ENCODE data around the gene GP1BB. TPM values are rescaled to one million over a fixed set of nuclear protein-coding genes. Genes with fewer than 3 reads are reported as not detected.
A peak's percentile ranks its signal among the peaks of the same experiment; 100 is the strongest.

The GP1BB gene
- total RNA-seq, 1 experiment from 2014 or later, result 12.3 TPM

DNA sequence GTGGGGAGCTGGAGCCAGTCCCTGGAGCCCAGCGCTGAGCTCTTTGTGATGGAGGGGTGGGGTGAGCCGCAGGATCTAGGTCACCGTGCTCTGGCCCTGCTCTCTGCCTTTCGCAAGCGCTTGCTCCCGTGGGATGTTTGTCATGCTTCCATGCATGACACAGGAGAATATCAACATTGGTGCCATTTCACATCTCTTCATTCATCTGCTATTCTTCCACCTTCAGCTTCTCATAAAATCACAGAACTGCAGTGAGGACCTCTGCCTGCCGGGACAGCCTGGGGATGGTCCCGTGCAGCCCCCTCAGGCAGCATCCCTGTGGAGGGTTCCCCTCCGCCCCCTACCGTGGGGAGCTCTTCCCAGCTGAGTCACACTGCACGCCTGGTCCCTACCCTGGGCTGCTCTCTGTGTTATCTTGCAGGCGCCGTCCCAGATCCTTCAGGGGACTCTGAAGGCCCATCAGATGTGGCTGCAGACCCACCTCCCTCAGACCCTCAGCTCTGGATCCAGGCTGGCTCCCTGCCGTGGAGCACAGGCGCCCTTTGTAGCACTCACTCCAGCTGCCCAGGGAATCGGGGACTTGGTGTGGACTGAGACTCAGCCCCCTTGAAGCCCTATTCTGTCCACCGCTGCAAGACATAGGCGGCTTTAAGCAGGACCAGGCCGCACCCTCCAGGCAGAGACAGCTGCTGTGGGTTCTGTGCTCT, 14.1 kb upstream of the GP1BB start:
- DNase-seq (ENCODE audit: low read depth), result no peak
- in situ Hi-C loops (cut with HindIII; ENCODE audit: low pct_unique_long_range_greater_than_20kb, low sequenced_read_pairs), result no loop called here

DNA sequence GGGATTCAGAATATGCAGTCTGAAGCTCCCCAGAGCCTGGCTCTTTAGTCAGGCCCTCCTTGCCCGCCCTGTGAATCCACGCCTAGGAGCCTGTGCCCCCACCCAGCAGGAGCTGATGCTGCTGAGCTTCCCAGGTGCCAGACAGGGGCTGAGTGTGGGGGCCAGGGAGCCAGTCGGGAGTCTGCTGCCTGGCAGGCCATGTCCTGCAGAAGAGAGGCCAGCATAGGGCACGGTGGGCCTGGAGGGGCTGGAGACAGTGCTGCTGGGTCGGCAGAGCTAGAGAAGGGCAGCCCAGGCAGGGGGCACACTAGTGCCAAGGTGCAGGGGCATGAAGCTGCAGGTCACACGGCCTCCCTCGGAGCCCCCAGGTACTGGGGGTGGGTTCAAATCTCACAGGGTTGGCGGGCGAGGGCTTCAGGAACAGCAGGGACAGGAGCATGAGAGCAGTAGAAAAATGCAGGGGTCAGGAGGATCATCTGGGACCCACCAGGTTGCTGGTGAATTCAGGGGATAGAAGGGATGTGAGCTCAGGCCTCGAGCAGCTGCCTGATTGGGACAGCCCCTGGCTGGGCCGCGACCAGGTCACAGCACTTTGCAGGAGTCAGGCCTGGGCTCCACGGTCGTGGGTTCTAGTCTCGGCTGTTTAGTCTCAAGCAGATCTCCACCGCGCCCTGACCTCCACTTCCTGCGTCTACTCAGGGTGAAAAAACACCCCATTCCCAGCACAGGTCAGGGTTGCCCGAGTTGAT, 13.1 kb upstream of the GP1BB start:
- DNase-seq (ENCODE audit: low read depth), result no peak
- in situ Hi-C loops (cut with HindIII; ENCODE audit: low pct_unique_long_range_greater_than_20kb, low sequenced_read_pairs), result no loop called here

DNA sequence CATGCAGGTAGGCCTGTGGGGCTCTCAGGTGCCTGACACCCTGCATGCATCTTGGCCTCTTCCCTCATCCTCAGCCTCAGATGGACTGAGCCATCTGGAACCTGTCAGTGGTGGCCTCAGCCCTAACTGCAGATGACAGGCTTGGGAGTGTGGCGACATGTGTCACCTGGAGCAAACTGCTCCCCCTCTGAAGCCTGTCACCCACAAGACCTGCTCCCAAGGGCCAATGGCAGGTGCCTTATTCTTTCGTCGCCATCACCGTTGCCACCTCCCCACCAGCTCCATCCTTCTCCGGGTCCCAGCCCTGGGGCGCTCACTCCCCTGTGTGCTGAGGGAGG, 12.6 kb upstream of the GP1BB start:
- no peak for DNase-seq (ENCODE audit: low read depth)
- in situ Hi-C loops (cut with HindIII; ENCODE audit: low pct_unique_long_range_greater_than_20kb, low sequenced_read_pairs), result no loop called here

DNA sequence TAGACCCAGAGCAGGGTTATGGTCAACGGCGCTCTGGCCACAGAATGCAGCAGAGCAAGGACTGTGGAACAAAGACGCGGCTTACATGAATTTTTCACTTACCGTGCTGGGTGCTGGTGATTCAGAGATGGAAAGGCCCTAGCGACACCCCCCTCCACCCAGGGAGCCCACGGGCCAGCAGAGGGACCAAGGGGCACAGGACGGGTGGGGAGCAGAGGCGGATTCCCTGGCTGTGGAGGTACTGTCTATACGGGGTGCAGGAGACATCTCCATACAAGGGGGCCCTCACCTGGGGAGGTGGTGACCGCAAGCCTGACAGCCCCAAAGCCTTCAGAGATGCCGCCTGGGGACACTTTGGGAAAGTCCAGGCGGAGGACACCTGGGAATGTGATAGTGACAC, 10.1 kb upstream of the GP1BB start:
- no peak for DNase-seq (ENCODE audit: low read depth)
- in situ Hi-C loops (cut with HindIII; ENCODE audit: low pct_unique_long_range_greater_than_20kb, low sequenced_read_pairs), result no loop called here

DNA sequence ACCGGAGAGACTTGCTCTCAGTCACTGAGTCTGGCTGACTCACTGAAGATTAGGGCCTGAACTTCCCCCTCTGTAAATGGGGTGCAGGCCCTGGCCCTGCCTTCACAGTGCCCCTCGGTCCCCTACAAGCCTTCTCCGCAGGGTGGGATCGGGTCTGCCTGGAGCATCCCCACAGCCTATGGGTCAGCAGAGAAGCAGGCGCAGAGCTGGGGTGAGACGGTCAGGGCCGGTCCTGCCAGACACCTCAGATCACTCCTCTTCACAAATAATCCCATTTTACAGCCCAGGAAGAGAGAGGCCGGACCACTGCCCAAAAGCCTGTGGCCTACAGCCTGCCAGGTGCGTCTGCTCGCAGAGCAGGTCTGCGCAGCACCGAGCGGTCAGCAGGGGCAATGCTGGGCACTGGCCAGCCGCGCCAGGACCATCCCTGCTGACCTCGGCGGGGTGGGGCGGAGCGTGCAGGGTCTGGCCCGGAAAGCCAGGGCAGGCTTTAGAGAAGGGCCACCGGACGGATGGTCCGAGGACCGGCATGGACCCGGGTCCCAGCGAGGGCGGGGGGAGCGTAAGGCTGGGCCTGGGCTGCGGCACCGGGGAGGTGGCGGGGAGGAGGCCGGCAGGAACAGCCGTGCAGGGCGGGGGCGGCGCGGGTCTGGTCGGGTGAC, 9.6 kb upstream of the GP1BB start:
- DNase-seq (ENCODE audit: low read depth), result peak; percentile 39
- in situ Hi-C loops (cut with HindIII; ENCODE audit: low pct_unique_long_range_greater_than_20kb, low sequenced_read_pairs), result no loop called here

DNA sequence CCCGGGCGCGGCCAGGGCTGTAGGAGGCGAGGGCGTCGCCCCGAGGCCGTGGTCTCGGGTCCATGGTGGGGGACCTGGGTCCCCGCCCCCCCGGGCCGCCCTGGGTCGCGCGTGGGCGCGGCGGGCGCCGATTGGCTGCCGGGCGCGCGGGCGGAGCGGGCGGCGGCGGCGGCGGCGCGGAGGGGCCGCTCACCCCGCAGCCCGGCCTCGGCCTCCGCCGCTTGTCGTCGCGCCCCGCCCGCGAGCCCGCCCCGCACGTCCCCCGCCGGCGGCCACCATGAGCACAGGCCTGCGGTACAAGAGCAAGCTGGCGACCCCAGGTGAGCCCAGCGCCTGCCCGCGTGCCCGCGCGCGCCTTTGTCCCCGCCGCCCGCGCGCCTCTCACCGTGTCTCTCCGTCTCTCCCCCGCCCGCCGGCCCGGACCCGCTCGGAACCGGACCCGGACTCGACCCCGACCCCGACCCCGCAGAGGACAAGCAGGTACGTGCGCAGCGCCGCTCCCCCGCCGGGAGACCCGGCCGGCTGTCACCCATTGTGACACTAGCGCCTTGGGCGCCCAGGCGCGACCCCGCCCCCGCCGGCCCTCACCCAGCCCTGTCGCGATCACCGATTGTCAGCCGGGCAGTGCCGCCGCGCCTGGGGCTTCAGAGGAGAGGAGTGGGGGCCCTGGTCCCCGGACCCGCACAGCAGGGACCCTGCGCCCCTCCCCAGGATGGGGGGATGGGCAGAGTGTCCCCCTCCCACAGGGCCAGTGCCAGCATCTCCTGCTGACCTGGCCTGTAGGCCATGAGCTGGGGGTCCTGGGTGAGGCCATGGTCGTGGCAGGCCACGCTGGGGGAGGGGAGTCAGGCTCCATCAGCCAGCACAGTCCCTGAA, 8.8 kb upstream of the GP1BB start, which contains the start of gene SEPTIN5:
Gene SEPTIN5, plus strand, starts transcription at position 192 of the 876 bp plus-strand sequence. Its CDS starts 86 bp downstream, at position 278.
- no peak for DNase-seq (ENCODE audit: low read depth)
- in situ Hi-C loops (cut with HindIII; ENCODE audit: low pct_unique_long_range_greater_than_20kb, low sequenced_read_pairs), result no loop called here

DNA sequence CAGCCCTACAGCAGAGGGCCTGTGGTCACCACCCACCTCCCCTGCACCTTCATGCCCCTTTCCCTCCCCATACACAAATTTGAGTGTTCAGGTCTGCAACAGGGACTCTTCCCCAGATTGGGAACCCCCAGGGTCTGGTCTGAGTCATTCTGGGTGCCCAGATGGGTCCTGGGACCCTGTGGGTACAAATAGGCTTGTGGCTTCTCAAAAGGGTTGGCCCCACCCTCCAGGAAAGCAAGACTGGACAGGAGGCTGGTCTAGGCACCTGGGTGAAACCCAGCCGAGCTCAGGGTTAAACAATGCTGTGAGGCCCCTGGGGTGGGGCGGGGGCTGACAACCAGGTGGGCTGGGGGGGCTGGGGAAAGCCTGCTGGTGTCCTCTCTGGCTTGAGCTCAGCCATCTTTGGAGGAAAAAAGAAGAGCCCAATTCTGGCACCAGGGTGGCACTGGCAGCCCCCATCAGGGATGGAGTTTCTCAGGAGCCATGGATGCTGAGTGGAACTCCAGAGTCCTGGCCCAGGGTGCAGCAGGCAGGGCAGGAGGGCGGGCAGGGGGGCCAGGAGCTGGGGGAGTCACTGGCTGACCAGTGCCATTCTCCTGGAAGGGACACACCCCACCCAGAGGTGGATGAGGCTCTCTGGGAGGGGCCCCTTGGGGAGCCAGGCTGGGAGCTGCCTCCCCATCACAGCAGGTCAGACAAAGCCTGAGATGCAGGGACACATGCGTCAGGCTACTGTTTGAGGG, 8.0 kb upstream of the GP1BB start:
- DNase-seq (ENCODE audit: low read depth), result no peak
- in situ Hi-C loops (cut with HindIII; ENCODE audit: low pct_unique_long_range_greater_than_20kb, low sequenced_read_pairs), result no loop called here

DNA sequence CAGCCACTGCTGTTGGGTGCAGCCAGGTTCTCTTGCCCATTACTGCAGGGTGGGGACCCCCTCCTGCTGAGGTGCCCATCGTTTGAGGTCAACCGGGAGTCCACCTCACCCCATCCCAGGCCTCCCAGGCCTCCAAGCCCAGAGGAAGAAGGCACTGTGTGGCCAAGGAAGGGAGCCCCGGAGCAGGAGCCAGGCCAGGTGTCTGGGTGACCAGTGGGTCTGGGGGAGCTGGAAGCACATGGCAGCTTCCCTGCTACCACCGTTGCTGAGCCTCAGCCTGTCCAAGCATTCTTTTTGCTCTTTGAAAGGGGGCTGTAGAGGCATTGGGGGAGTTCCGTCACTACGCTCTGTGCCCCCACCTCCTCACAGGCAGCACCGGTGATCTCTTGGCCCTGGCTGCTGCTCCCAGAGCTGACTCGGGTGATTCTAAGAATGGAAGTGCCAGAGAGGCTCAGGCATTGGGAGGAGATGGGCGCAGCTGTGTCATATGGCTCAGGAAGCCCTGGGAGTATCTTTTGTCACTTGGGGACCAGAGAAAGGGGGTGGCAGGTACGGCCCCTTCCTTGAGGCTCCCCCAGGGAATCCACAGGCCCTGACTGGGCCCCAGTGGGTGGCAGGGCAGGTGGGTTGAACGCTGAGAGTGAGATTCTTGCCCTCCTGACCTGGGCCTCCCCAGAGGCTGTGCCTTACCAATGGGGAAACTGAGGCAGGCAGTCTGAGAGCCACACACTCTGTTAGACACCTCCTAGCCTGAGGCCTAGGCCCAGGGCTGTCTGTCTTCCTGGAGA, 7.1 kb upstream of the GP1BB start:
- in situ Hi-C loops (cut with HindIII; ENCODE audit: low pct_unique_long_range_greater_than_20kb, low sequenced_read_pairs), result no loop called here
- no peak for DNase-seq (ENCODE audit: low read depth)

DNA sequence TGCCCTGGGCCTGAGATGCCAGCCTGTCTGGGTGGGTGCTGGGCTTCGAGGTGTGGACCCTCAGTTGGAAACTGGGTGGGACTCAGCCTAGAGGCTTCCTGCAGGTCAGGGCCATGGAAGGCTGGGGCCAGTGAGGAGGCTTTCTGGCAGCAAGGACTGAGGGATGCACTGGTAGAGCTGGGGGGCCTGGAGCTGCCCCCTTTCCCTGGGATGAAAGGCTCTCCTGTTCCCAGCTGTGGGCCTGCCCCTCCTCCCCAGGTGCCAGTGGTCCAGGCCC, 6.6 kb upstream of the GP1BB start:
- in situ Hi-C loops (cut with HindIII; ENCODE audit: low pct_unique_long_range_greater_than_20kb, low sequenced_read_pairs), result no loop called here
- no peak for DNase-seq (ENCODE audit: low read depth)

DNA sequence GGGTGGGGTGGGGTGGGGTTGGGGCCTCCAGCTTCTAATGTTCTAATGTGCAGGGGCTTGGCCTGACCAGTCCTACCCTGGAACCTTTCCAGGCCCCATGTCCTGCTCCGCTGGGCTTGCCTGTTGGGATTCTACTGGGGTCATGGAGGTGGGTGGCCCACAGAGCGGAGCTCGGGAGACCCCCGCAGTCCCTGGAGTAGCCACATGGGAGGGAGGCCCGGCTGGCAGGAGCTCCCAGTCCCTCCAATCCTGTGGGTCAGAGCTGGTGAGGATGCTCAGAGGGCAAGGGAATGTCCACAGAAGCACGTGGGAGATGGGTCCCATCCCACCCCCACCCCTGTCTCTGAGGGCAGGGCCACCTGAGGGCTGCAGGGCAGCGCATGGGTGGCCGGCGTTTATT, 6.2 kb upstream of the GP1BB start:
- DNase-seq (ENCODE audit: low read depth), result no peak
- in situ Hi-C loops (cut with HindIII; ENCODE audit: low pct_unique_long_range_greater_than_20kb, low sequenced_read_pairs), result no loop called here

DNA sequence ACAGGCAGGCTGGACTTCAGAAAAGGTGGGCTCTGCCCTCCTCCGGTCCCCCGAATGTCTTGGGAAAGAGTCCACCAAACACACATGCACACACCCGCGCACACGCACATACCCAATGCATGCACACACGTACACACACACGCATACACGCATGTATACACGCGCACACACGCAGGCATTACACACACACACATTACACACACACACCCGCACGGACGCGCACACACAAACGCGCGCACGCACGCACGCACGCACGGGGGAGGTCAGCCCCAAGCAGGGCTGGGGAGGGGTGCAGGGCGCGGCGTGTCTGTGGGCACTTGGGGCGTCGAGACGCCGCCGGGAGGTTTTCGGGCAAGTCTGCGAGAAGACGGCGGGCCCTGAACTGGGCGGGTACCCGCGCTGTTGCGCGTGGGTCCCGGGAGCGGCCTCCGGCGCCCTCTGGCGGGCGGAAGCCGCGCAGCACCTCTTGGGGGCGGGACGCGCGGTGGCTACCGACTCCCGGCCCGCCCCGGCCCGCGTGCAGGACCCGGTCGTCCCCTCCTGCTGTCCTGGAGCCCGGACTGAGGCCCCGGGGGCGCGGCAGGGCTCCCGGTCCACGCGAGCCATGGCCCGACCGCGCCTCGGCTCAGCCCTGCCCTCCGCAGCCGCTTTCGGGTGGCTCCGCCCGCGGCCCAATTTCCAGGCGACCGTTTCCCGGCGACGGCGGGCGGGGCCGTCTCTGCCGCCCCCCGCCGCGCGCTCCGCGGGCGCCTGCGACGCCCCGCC, 5.5 kb upstream of the GP1BB start:
- DNase-seq (ENCODE audit: low read depth), result peak; percentile 78
- in situ Hi-C loops (cut with HindIII; ENCODE audit: low pct_unique_long_range_greater_than_20kb, low sequenced_read_pairs), result no loop called here

DNA sequence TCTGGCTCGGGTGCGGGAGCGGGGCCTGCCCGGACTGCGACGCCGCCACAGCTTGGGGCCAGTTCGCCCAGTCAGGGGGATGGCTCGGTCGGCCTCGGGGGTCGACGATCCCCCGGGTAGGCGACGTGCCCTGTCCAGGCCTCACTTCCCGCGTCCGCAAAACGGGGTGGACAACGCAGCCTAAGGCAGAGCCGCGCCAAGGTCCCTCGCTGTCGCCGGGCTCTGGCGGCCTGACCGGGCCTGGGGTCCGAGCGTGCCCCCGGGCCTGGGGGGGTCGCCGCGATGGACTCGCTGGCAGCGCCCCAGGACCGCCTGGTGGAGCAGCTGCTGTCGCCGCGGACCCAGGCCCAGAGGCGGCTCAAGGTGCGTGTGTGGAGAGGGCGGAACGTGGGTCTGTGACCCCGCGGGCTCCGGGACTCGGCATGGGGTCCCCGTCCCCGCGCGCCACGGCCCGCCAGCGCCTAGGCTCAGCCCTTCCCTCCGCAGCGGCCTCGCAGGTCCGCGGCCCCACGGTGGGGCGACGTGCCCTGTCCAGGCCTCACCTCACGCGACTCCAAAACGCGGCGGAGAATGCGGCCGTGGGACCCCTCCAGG, 4.8 kb upstream of the GP1BB start:
- in situ Hi-C loops (cut with HindIII; ENCODE audit: low pct_unique_long_range_greater_than_20kb, low sequenced_read_pairs), result no loop called here
- DNase-seq (ENCODE audit: low read depth), result no peak

DNA sequence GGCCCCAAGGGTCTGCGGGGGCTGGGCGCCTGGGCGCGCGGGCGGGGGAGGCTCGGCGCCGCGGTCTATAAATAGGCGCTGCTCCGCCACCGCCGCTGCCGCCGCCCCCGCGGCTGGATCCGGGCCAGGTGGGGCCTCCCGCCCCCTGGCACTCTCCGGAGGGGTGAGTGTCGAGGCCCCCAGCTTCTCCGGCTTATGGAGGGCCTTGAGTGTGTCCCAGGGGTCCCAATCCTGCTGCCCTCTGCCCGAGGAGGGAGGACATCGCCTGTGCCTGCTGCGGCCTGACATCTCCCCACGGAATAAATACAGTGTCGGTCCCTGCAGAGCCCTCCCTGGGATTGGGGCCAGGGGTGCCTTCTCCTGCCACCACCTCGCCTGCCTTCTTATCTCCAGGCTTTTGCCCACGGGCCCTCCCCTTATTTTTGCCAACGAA, 4.3 kb upstream of the GP1BB start:
- no peak for DNase-seq (ENCODE audit: low read depth)
- in situ Hi-C loops (cut with HindIII; ENCODE audit: low pct_unique_long_range_greater_than_20kb, low sequenced_read_pairs), result no loop called here

DNA sequence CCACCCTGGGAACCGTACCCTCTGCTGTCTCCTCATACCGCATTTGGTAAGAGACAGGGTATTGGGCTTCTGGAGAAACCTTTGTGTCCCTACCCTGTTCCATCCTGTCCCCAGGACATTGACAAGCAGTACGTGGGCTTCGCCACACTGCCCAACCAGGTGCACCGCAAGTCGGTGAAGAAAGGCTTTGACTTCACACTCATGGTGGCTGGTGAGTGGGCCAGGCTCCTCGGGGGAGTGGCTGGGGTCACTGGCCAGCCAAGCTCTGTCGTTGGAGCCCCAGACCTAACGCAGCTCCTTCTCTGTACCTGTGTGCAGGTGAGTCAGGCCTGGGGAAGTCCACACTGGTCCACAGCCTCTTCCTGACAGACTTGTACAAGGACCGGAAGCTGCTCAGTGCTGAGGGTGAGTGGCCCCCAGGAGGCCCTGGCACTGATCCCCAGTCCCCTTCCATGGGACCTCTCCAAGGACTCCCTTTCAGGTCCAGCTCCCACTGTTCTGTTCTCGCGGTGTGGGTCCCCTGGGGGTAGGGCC, 3.8 kb upstream of the GP1BB start:
- DNase-seq (ENCODE audit: low read depth), result no peak
- in situ Hi-C loops (cut with HindIII; ENCODE audit: low pct_unique_long_range_greater_than_20kb, low sequenced_read_pairs), result no loop called here

DNA sequence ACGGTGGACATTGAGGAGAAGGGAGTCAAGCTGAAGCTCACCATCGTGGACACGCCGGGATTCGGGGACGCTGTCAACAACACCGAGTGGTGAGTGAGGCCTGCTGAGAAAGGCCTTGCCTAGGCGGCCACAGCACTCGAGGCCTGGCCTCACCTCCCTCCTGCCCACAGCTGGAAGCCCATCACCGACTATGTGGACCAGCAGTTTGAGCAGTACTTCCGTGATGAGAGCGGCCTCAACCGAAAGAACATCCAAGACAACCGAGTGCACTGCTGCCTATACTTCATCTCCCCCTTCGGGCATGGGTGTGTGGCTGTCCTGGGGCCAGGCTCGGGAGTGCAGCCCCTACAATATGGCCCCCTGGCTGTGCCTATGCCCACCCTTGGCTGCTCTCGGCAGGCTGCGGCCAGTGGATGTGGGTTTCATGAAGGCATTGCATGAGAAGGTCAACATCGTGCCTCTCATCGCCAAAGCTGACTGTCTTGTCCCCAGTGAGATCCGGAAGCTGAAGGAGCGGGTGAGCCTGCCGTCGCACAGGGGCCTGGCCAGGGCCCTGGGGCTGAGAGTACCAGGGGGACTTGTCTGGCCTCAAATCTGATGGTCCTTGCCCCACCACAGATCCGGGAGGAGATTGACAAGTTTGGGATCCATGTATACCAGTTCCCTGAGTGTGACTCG, 3.0 kb upstream of the GP1BB start:
- DNase-seq (ENCODE audit: low read depth), result no peak
- in situ Hi-C loops (cut with HindIII; ENCODE audit: low pct_unique_long_range_greater_than_20kb, low sequenced_read_pairs), result no loop called here

DNA sequence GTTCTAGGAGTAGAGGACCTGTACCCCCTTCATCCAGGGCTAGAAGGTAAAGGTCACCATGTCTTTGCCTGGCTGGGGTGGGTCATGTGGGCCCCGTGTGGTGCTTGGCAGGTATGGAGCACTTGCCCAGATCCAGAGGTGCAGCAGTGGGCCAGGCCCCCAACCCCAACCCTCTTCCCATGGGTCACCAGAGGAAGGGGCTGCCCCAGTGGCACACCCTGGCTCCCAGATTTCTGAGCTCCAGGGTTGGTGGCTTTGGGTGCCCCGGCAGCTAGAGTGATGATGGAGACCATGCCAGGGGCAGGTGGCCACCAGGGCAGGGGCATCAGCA, 2.4 kb upstream of the GP1BB start:
- in situ Hi-C loops (cut with HindIII; ENCODE audit: low pct_unique_long_range_greater_than_20kb, low sequenced_read_pairs), result no loop called here
- DNase-seq (ENCODE audit: low read depth), result no peak

Data from Caki2 (cell line).